Neural progenitor cell (in vitro differentiated cells): ENCODE data around the gene ZNRD2. TPM values are rescaled to one million over a fixed set of nuclear protein-coding genes. Genes with fewer than 3 reads are reported as not detected.
A peak's percentile ranks its signal among the peaks of the same experiment; 100 is the strongest.

Experiments
- DNase-seq: peaks from one replicate; pipeline ENCODE4 v3.0.0-alpha.2; 2016; ENCODE audit warnings: low spot score
- H2AFZ ChIP-seq: fragments of 200-600 bp; sonication (generic); replicated peaks from 2 replicates; pipeline ENCODE4 v1.6.1; 2016; ENCODE audit warnings: antibody characterized with exemption
- H3F3A ChIP-seq: fragments of 200-600 bp; sonication (generic); 2 replicates; pipeline ENCODE4 v1.6.1; 2016; ENCODE audit warnings: antibody characterized with exemption, low read depth
- H3K27ac ChIP-seq: fragments of 200-600 bp; sonication (generic); 2 replicates; pipeline ENCODE4 v1.5.1; 2016; ENCODE audit warnings: mild to moderate bottlenecking
- H3K27me3 ChIP-seq: fragments of 200-600 bp; sonication (generic); 2 replicates; pipeline ENCODE4 v1.6.1; 2016; ENCODE audit warnings: mild to moderate bottlenecking, moderate library complexity
- H3K36me3 ChIP-seq: fragments of 200-600 bp; sonication (generic); 2 replicates; pipeline ENCODE4 v1.5.1; 2016
- H3K4me1 ChIP-seq: fragments of 200-600 bp; sonication (generic); 2 replicates; pipeline ENCODE4 v1.6.1; 2016; ENCODE audit warnings: mixed run types
- H3K4me2 ChIP-seq: fragments of 200-600 bp; sonication (generic); 2 replicates; pipeline ENCODE4 v1.6.1; 2016
- H3K4me3 ChIP-seq: fragments of 200-600 bp; sonication (generic); 2 replicates; pipeline ENCODE4 v1.5.1; 2016
- H3K79me2 ChIP-seq: fragments of 200-600 bp; sonication (generic); 2 replicates; pipeline ENCODE4 v1.6.1; 2016; ENCODE audit warnings: low read depth
- H3K9ac ChIP-seq: fragments of 200-600 bp; sonication (generic); 2 replicates; pipeline ENCODE4 v1.6.1; 2016
- H3K9me3 ChIP-seq: fragments of 200-600 bp; sonication (generic); 2 replicates; pipeline ENCODE4 v1.5.1; 2016; ENCODE audit warnings: low read depth
- H4K20me1 ChIP-seq: fragments of 200-600 bp; sonication (generic); 2 replicates; pipeline ENCODE4 v1.6.1; 2016; ENCODE audit warnings: low read depth
- H3K27ac Mint-ChIP-seq: 3 replicates; pipeline ENCODE4 v1.8.0; 2021; ENCODE audit warnings: mixed read lengths
- H3K27me3 Mint-ChIP-seq: 2 replicates; pipeline ENCODE4 v1.8.0; 2022; ENCODE audit warnings: low read depth, mild to moderate bottlenecking, inconsistent platforms, moderate library complexity, mixed read lengths; ENCODE audit not compliant: insufficient read depth
- H3K36me3 Mint-ChIP-seq: 3 replicates; pipeline ENCODE4 v1.8.0; 2021; ENCODE audit warnings: mixed read lengths
- H3K4me1 Mint-ChIP-seq: 3 replicates; pipeline ENCODE4 v1.8.0; 2021; ENCODE audit warnings: mixed read lengths
- H3K4me3 Mint-ChIP-seq: 3 replicates; pipeline ENCODE4 v1.8.0; 2021; ENCODE audit warnings: mild to moderate bottlenecking, moderate library complexity, mixed read lengths
- H3K9me3 Mint-ChIP-seq: 3 replicates; pipeline ENCODE4 v1.8.0; 2020; ENCODE audit warnings: mixed read lengths
- EZH2 ChIP-seq: fragments of 200-600 bp; sonication (generic); IDR thresholded peaks from 2 replicates; pipeline ENCODE4 v1.6.1; 2017; ENCODE audit warnings: antibody characterized with exemption, mild to moderate bottlenecking, moderate library complexity
- EZH2phosphoT487 ChIP-seq: fragments of 200-600 bp; sonication (generic); IDR thresholded peaks from 2 replicates; pipeline ENCODE4 v1.6.1; 2017; ENCODE audit warnings: antibody characterized with exemption
- total RNA-seq: library from RNA; depleted of rRNA; stranded (reverse); fragments of >200 nt; gene quantifications from 2 replicates; pipeline ENCODE4 v1.2.3, GENCODE V29; 2015; ENCODE audit warnings: low replicate concordance
- TF ChIP-seq, protein P1 (sequence below): fragments of 200-600 bp; sonication (generic); IDR thresholded peaks from 2 replicates; pipeline ENCODE4 v1.5.1; 2017; ENCODE audit warnings: antibody characterized with exemption, mild to moderate bottlenecking

Gene ZNRD2
- total RNA-seq, 1 donor from 2014 or later, result 15.5 TPM

- H3K27ac Mint-ChIP-seq, result no peak overlapping the region
- Histone ChIP-seq H3K79me2 (peaks cover 15% of the 10 kb centered on the region), H3F3A (peaks cover 12% of the 10 kb centered on the region), H3K4me3 (no peak overlapping the region), H3K36me3 (no peaks in the 10 kb centered on the region), H3K4me2 (no peak overlapping the region), H3K27me3 (no peaks in the 10 kb centered on the region), H3K9me3 (no peaks in the 10 kb centered on the region), H3K27ac (no peak overlapping the region), H4K20me1 (peaks cover 51% of the 10 kb centered on the region), H3K4me1 (peaks cover 16% of the 10 kb centered on the region), H3K9ac (no peak overlapping the region), H2AFZ (no peak overlapping the region)
- H3K4me3 Mint-ChIP-seq, result peak overlapping the region; percentile 87
- DNase-seq, result no peak
- peaks cover 3% of the 10 kb centered on the region for H3K27me3 Mint-ChIP-seq
- peaks cover 18% of the 10 kb centered on the region for H3K36me3 Mint-ChIP-seq
- H3K4me1 Mint-ChIP-seq, result peaks cover 38% of the 10 kb centered on the region
- TF ChIP-seq EZH2phosphoT487 (no peak), EZH2 (no peak)
- TF ChIP-seq, protein P1, sequence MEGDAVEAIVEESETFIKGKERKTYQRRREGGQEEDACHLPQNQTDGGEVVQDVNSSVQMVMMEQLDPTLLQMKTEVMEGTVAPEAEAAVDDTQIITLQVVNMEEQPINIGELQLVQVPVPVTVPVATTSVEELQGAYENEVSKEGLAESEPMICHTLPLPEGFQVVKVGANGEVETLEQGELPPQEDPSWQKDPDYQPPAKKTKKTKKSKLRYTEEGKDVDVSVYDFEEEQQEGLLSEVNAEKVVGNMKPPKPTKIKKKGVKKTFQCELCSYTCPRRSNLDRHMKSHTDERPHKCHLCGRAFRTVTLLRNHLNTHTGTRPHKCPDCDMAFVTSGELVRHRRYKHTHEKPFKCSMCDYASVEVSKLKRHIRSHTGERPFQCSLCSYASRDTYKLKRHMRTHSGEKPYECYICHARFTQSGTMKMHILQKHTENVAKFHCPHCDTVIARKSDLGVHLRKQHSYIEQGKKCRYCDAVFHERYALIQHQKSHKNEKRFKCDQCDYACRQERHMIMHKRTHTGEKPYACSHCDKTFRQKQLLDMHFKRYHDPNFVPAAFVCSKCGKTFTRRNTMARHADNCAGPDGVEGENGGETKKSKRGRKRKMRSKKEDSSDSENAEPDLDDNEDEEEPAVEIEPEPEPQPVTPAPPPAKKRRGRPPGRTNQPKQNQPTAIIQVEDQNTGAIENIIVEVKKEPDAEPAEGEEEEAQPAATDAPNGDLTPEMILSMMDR, result no peak
- no peaks in the 10 kb centered on the region for H3K9me3 Mint-ChIP-seq
These were observed 43.5 kb upstream of the ZNRD2 start for GRCh38 chr11:65526744-65527143.

GRCh38 chr11:65528819-65529350 lies 41.4 kb upstream of the ZNRD2 start:
- Mint-ChIP-seq H3K9me3 (no peaks in the 10 kb centered on the region), H3K4me3 (peak overlapping the region; percentile 49), H3K27ac (no peak overlapping the region), H3K4me1 (peaks cover 17% of the 10 kb centered on the region), H3K36me3 (peaks cover 21% of the 10 kb centered on the region), H3K27me3 (no peaks in the 10 kb centered on the region)
- H3F3A ChIP-seq, result peaks cover 11% of the 10 kb centered on the region
- no peaks in the 10 kb centered on the region for H3K9me3 ChIP-seq
- peaks cover 49% of the 10 kb centered on the region for H4K20me1 ChIP-seq
- peaks cover 12% of the 10 kb centered on the region for H3K4me1 ChIP-seq
- H3K27ac ChIP-seq, result no peak overlapping the region
- H3K36me3 ChIP-seq, result no peaks in the 10 kb centered on the region
- no peaks in the 10 kb centered on the region for H3K27me3 ChIP-seq
- H2AFZ ChIP-seq, result no peak overlapping the region
- H3K4me3 ChIP-seq, result no peak overlapping the region
- H3K79me2 ChIP-seq, result peaks cover 15% of the 10 kb centered on the region
- DNase-seq, result no peak
- H3K9ac ChIP-seq, result no peak overlapping the region
- no peak overlapping the region for H3K4me2 ChIP-seq
- TF ChIP-seq, protein P1, result no peak
- no peak for TF ChIP-seq EZH2
- TF ChIP-seq EZH2phosphoT487, result no peak

DNA sequence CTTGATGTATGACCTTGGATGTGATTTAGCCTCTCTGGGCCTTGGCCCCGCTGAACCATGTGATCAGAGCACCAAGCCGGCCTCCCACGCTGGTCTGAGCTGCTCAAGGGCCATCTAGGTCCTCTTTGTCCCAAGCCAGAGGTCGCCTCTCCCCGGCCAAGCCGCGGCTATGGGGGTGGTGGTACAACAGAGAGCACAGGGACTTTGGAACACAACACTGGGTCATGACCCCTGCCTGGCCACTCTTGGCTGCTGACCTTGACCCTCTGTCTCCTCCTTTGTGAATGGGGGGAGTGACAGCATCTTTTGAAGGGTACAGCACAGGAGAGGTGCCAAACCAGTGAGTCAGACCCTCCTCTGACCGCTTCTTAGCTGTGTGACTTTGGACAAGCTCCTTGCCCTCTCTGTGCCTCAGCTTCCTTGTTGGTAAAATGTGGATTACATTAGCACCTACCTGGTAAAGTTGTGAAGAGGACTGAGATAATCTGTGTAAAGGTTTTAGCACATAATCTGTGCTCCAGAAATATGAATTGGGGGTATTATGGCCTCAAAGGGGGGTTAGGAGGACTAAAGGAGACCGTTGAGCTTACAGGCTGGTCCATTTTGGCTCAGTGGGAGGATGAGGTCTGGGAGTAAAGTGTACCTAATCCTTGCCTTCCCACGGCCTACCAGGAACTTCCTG lies 40.7 kb upstream of the ZNRD2 start:
- H4K20me1 ChIP-seq, result peaks cover 44% of the 10 kb centered on the region
- no peak overlapping the region for H3K4me2 ChIP-seq
- H3K4me3 Mint-ChIP-seq, result no peak overlapping the region
- H3K9ac ChIP-seq, result no peak overlapping the region
- peaks cover 5% of the 10 kb centered on the region for H3K4me1 ChIP-seq
- no peaks in the 10 kb centered on the region for H3K9me3 ChIP-seq
- peaks cover 4% of the 10 kb centered on the region for H3F3A ChIP-seq
- H3K36me3 ChIP-seq, result no peaks in the 10 kb centered on the region
- H3K36me3 Mint-ChIP-seq, result peaks cover 23% of the 10 kb centered on the region
- H2AFZ ChIP-seq, result no peak overlapping the region
- no peaks in the 10 kb centered on the region for H3K27me3 ChIP-seq
- H3K4me3 ChIP-seq, result no peak overlapping the region
- TF ChIP-seq, protein P1, result no peak
- TF ChIP-seq EZH2 (no peak), EZH2phosphoT487 (no peak)
- peaks cover 12% of the 10 kb centered on the region for H3K4me1 Mint-ChIP-seq
- no peak overlapping the region for H3K27ac Mint-ChIP-seq
- H3K9me3 Mint-ChIP-seq, result no peaks in the 10 kb centered on the region
- no peak for DNase-seq
- peaks cover 15% of the 10 kb centered on the region for H3K79me2 ChIP-seq
- H3K27me3 Mint-ChIP-seq, result peaks cover 2% of the 10 kb centered on the region
- H3K27ac ChIP-seq, result no peak overlapping the region
